Kidney (tissue), 14 donors: ENCODE results near the gene ERCC2. TPM values are rescaled to one million over a fixed set of nuclear protein-coding genes. Genes with fewer than 3 reads are reported as not detected.

Experiments used
- DNase-seq, 5 donors: peaks; one replicate each; pipeline ENCODE4 v3.0.0-alpha.2; 2013 to 2020
- FAIRE-seq: peaks from 2 replicates; lab custom pipeline; 2012; peaks lifted over from hg19 to GRCh38; lab: Jason Lieb, UNC
- H3K27ac ChIP-seq, 2 donors: one replicate each; pipeline ENCODE4 v1.7.0; 2013; ENCODE audit warnings: low read depth in 2 of 2, low read length in 2 of 2, inconsistent platforms in 1 of 2
- H3K27me3 ChIP-seq: one replicate; pipeline ENCODE4 v1.7.1; 2013; ENCODE audit warnings: low read length, inconsistent platforms; ENCODE audit not compliant: control insufficient read depth, insufficient read depth
- H3K36me3 ChIP-seq, 3 donors: one replicate each; pipeline versions ENCODE4 v1.7.0 to v1.7.1; 2013; ENCODE audit warnings: low read length in 3 of 3, control low read depth in 1 of 3, inconsistent platforms in 1 of 3; ENCODE audit not compliant: insufficient read depth in 3 of 3, control insufficient read depth in 2 of 3
- H3K4me1 ChIP-seq, 3 donors: one replicate each; pipeline versions ENCODE4 v1.7.0 to v1.7.1; 2013; ENCODE audit warnings: low read length in 3 of 3, inconsistent platforms in 1 of 3, low read depth in 1 of 3; ENCODE audit not compliant: control insufficient read depth in 2 of 3, insufficient read depth in 2 of 3
- H3K4me3 ChIP-seq, 3 donors: one replicate each; pipeline versions ENCODE4 v1.7.0 to v1.8.1; 2013; ENCODE audit warnings: low read length in 3 of 3, control low read depth in 1 of 3, inconsistent platforms in 1 of 3
- H3K9ac ChIP-seq, 3 donors: one replicate each; pipeline versions ENCODE4 v1.7.0 to v1.7.1; 2013; ENCODE audit warnings: low read length in 3 of 3, control low read depth in 1 of 3, inconsistent platforms in 1 of 3
- H3K9me3 ChIP-seq, 3 donors: one replicate each; pipeline versions ENCODE4 v1.7.0 to v1.7.1; 2013; ENCODE audit warnings: low read length in 3 of 3, control low read depth in 1 of 3, inconsistent platforms in 1 of 3; ENCODE audit not compliant: control insufficient read depth in 2 of 3, insufficient read depth in 1 of 3
- CTCF ChIP-seq: IDR thresholded peaks from 3 replicates; pipeline ENCODE4 v1.5.1; 2012; ENCODE audit warnings: mild to moderate bottlenecking, moderate library complexity, borderline replicate concordance; ENCODE audit not compliant: insufficient read depth; ENCODE audit errors: extremely low read depth
- intact Hi-C: fragments of 100-400 bp; cut with DNase I; formaldehyde crosslinking; loops from one replicate; pipeline ENCODE4 v1.11.1; 2022
- polyA plus RNA-seq: library from polyadenylated mRNA; stranded (reverse); fragments of 350-450 nt; fragmentation: Illumina TruSeq; extraction: RNeasy Lipid Tissue Mini Kit (QIAGEN cat#74804); gene quantifications from one replicate; pipeline ENCODE4 v1.2.3, GENCODE V29; 2014; ENCODE audit warnings: low read depth, low replicate concordance; ENCODE audit not compliant: insufficient read depth
- total RNA-seq: library from RNA; stranded (reverse); fragmentation: NEBNext Ultra II Directional; extraction: Animal tissue kit (Norgen Biotek cat#: 25700); gene quantifications from one replicate; pipeline ENCODE4 v1.2.1, GENCODE V29; 2021
- donor health status: control.
- donor health status: control.
- donor health status: control.
- donor health status: control.
- donor health status: control.
- donor health status: DM: yes; HTN: yes; CAD: no.
- donor health status: Normal renal cell carcinoma (clear cell type).

Gene ERCC2
- total and polyA plus RNA-seq, 2 donors from 2014 or later: 16.7 to 19.0 TPM

GRCh38 chr19:45349430-45349941 lies 20.9 kb downstream of the ERCC2 start:
- FAIRE-seq (no peak), DNase-seq (no peak)
- no peaks in the 10 kb centered on the region for H3K9me3 ChIP-seq
- no peaks in the 10 kb centered on the region for H3K4me1 ChIP-seq
- H3K27ac ChIP-seq: no peak overlapping the region
- no peak for TF ChIP-seq CTCF
- intact Hi-C loops: no loop called here
- H3K4me3 ChIP-seq: no peak overlapping the region
- no peaks in the 10 kb centered on the region for H3K27me3 ChIP-seq
- H3K36me3 ChIP-seq: peaks cover 0 to 5% (median 1%) of the 10 kb centered on the region in 3 donors
- no peak overlapping the region for H3K9ac ChIP-seq

- H3K36me3 ChIP-seq: peaks cover 0 to 5% (median 0%) of the 10 kb centered on the region in 3 donors
- no peaks in the 10 kb centered on the region for H3K9me3 ChIP-seq
- H3K4me1 ChIP-seq: no peaks in the 10 kb centered on the region
- DNase-seq (no peak), FAIRE-seq (no peak)
- TF ChIP-seq CTCF: no peak
- no peaks in the 10 kb centered on the region for H3K27me3 ChIP-seq
- no peak overlapping the region for H3K9ac ChIP-seq
- no peak overlapping the region for H3K4me3 ChIP-seq
- intact Hi-C loops: no loop called here
- H3K27ac ChIP-seq: no peak overlapping the region
Observed at GRCh38 chr19:45349126-45349415, 21.3 kb downstream of the ERCC2 start.

GRCh38 chr19:45348367-45349125 lies 21.8 kb downstream of the ERCC2 start:
- TF ChIP-seq CTCF: no peak
- peaks cover 0 to 5% (median 0%) of the 10 kb centered on the region in 3 donors for H3K36me3 ChIP-seq
- H3K4me1 ChIP-seq: no peaks in the 10 kb centered on the region
- H3K27ac ChIP-seq: no peak overlapping the region
- DNase-seq: no peak
- no peaks in the 10 kb centered on the region for H3K27me3 ChIP-seq
- H3K9ac ChIP-seq: no peak overlapping the region
- no peaks in the 10 kb centered on the region for H3K9me3 ChIP-seq
- no peak overlapping the region for H3K4me3 ChIP-seq
- FAIRE-seq: no peak
- intact Hi-C loops: no loop called here
